WERI-Rb-1 (cell line): ENCODE results near the gene MACROD1.

Source experiments
- DNase-seq: peaks from one replicate; pipeline ENCODE4 v3.0.0-alpha.2; 2020
- H3K27ac ChIP-seq: fragments of 250-450 bp; sonication (Bioruptor Pico); 2 replicates; pipeline ENCODE4 v1.5.1; 2020; ENCODE audit warnings: mild to moderate bottlenecking, moderate library complexity
- H3K27me3 ChIP-seq: fragments of 250-450 bp; sonication (Bioruptor Pico); 2 replicates; pipeline ENCODE4 v1.5.1; 2021; ENCODE audit warnings: mild to moderate bottlenecking, low read depth, moderate library complexity; ENCODE audit not compliant: insufficient read depth, severe bottlenecking
- H3K36me3 ChIP-seq: fragments of 250-450 bp; sonication (Bioruptor Pico); 2 replicates; pipeline ENCODE4 v1.5.1; 2020; ENCODE audit warnings: mild to moderate bottlenecking, moderate library complexity
- H3K4me3 ChIP-seq: 2 replicates; pipeline ENCODE4 v1.5.1; 2011; ENCODE audit warnings: low read depth, mild to moderate bottlenecking, control low read depth, low read length
- H3K9me3 ChIP-seq: fragments of 250-450 bp; sonication (Bioruptor Pico); 2 replicates; pipeline ENCODE4 v1.5.1; 2021; ENCODE audit warnings: mild to moderate bottlenecking, moderate library complexity; ENCODE audit not compliant: severe bottlenecking
- TF ChIP-seq, protein P1 (sequence below): IDR thresholded peaks from 2 replicates; pipeline ENCODE4 v1.5.1; 2011; ENCODE audit warnings: low read depth, mild to moderate bottlenecking, control low read depth, inconsistent platforms, low read length

Gene MACROD1

DNA sequence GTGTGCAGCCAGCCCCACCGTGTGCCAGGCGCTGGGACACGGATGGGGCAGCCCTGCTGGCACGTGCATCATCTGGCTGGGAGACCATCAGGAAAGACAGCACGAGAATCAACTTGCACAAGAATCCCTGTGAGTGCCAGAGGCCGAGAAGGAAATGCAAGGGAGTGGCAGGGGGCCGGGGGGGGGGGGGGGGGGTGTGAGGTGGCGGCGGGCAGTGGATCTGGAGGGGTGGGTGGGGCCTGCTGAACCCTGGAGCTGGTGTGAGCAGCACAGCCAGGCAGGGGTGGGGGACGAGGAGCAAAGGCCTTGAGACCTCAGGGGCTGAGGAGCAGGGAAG, 144.2 kb downstream of the MACROD1 start:
- no peak overlapping the region for H3K4me3 ChIP-seq
- no peaks in the 10 kb centered on the region for H3K9me3 ChIP-seq
- TF ChIP-seq, protein P1, sequence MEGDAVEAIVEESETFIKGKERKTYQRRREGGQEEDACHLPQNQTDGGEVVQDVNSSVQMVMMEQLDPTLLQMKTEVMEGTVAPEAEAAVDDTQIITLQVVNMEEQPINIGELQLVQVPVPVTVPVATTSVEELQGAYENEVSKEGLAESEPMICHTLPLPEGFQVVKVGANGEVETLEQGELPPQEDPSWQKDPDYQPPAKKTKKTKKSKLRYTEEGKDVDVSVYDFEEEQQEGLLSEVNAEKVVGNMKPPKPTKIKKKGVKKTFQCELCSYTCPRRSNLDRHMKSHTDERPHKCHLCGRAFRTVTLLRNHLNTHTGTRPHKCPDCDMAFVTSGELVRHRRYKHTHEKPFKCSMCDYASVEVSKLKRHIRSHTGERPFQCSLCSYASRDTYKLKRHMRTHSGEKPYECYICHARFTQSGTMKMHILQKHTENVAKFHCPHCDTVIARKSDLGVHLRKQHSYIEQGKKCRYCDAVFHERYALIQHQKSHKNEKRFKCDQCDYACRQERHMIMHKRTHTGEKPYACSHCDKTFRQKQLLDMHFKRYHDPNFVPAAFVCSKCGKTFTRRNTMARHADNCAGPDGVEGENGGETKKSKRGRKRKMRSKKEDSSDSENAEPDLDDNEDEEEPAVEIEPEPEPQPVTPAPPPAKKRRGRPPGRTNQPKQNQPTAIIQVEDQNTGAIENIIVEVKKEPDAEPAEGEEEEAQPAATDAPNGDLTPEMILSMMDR = no peak
- no peak for DNase-seq
- H3K36me3 ChIP-seq = no peaks in the 10 kb centered on the region
- H3K27me3 ChIP-seq = no peaks in the 10 kb centered on the region
- H3K27ac ChIP-seq = no peak overlapping the region

DNA sequence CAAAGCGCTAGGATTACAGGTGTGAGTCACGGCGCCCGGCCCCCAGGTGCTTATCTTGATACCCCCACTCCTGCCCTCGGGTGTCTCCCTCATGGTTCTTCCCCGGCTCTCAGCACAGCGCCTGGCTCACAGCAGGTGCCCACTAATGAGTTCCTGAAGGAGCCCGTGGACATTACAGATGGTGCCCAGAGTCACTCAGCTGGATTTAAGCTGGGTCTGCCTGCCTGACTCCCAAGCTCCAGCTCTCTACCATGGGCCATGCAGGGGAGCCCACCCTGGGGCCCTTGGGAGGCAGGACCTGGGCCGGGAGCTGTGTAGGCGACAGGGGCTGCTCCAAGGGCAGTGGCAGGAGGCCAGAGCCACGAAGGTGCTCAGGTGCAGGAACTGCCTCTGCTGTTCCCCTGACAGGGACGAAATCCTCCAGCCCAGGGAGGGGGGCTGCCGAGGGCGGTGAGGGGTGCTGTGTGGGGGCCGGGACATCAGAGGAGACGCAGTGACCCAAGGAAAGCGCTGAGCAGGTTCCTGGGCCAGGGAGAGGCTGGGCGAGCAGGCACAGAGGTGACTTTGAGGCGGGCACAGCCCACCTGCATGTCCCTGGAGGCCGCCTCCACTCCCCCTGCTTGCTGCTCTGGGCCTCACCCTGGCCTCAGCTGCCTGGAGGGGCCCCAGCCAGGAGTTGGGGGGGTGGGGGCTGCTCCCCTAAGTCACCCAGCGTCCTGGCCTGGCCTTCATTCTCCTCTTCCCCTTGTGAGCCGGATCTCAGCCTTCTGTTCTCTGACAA, 144.7 kb downstream of the MACROD1 start:
- DNase-seq = no peak
- Histone ChIP-seq H3K9me3 (no peaks in the 10 kb centered on the region), H3K27me3 (no peaks in the 10 kb centered on the region), H3K4me3 (no peak overlapping the region), H3K36me3 (no peaks in the 10 kb centered on the region), H3K27ac (no peak overlapping the region)
- TF ChIP-seq, protein P1 = no peak

DNA sequence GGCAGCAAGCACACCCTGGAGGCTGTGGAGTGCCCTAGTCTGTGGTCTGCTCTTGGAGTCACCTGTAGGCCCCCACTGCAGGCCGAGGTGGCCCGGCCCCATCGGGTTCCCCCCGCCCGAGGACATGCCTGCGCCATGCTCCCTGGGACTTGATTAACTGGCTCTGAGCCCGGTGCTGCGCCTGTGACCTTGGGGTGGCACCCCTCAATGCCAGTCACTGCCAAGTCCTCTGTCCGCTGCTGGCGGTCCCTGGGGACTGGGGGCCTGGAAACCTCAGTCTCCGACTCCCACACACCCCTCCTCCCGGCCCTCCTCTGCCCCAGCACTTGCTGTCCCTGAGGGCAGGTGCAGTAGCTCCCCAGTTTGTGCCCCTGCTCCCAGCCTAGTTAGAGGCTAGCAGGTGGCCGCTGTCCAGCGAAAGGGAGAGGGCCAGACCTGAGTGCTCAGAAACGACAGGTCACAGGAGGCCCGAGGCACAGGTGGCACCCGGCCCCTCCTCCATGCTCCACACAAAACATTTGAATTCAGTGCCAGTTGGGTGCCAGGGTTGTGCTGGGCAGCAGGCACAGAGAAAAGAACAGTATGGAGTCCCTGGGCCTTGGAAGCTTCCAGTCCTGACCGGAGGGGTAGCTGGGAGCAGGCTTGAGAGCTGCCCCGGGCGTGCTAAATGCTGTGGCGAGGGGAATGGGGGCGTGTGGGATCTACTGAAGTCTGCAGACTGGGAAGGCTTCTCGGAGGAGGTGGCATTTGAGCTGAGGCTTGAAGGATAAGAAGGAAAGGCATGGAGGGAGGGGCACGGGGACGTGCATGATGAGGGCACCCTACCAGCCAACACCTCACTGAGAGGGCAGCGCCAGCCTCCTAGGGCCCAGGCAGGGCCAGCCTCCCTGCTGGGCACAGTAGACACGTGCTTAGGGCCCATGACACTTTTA, 146.5 kb downstream of the MACROD1 start:
- Histone ChIP-seq H3K36me3 (no peaks in the 10 kb centered on the region), H3K27me3 (no peaks in the 10 kb centered on the region)
- no peak for DNase-seq

DNA sequence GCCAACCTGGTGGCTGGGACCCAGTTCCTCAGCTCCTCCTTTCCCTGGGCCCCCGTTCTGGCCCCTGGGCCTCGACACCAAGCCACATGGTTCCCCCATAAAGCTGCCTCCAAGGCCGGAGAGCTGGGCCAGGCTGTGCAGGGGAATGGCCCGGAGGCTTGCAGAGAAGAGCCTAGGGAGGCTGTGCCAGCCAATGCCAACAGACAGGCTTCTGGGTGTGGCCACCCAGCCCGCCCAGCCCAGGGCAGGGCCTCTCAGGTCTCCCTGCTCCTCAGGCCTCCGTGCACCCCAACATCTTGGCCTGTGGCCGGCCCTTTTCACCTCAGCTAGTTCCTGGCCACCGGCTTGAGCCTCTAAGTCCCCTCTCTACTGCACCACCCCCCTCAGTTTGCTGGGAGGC, 147.6 kb downstream of the MACROD1 start:
- TF ChIP-seq, protein P1 = no peak
- H3K27ac ChIP-seq = no peak overlapping the region
- no peaks in the 10 kb centered on the region for H3K9me3 ChIP-seq
- no peak overlapping the region for H3K4me3 ChIP-seq
- H3K27me3 ChIP-seq = no peaks in the 10 kb centered on the region
- H3K36me3 ChIP-seq = no peaks in the 10 kb centered on the region
- DNase-seq = no peak

More for the DNA sequence above, 146.5 kb downstream of the MACROD1 start:
- Histone ChIP-seq H3K27ac (no peak overlapping the region), H3K9me3 (no peaks in the 10 kb centered on the region), H3K4me3 (no peak overlapping the region)
- TF ChIP-seq, protein P1 = no peak

DNA sequence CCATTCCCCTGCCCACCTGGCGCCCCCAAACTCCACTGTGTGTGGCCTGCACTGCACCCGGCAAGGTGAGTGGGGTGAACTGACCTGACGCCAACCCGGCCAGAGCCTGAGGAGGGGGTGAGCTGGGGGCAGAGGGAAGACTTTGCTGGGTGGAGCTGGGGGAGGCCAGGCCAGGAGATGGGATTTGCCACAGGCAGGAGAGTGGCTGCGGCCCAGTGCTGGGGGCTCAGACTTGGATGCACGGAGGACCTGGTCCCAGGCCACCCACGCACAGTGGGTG, 148.0 kb downstream of the MACROD1 start:
- no peaks in the 10 kb centered on the region for H3K36me3 ChIP-seq
- H3K9me3 ChIP-seq = no peaks in the 10 kb centered on the region
- H3K27me3 ChIP-seq = no peaks in the 10 kb centered on the region
- DNase-seq = no peak
- H3K27ac ChIP-seq = no peak overlapping the region
- TF ChIP-seq, protein P1 = no peak
- no peak overlapping the region for H3K4me3 ChIP-seq
